NCI-H2171 (cell line): ENCODE measurements around the gene STXBP5.
"Not testable (repeated sequence)": the region's sequence is repeated elsewhere in the genome, so short reads cannot be mapped to it uniquely, and the experiment has no call there.

Experiments used
- DNase-seq: peaks from one replicate; lab custom pipeline; 2025; lab: John Stamatoyannopoulos, UW

Gene STXBP5

GRCh38 chr6:147246853-147247635 is 42.8 kb downstream of the STXBP5 start:
- no peak for DNase-seq

- no peak for DNase-seq
Observed at GRCh38 chr6:147248859-147249258, 44.6 kb downstream of the STXBP5 start.

- DNase-seq = no peak
Observed at GRCh38 chr6:147251072-147251471, 46.9 kb downstream of the STXBP5 start.

GRCh38 chr6:147254929-147255473 is 50.8 kb downstream of the STXBP5 start:
- not testable (repeated sequence) for DNase-seq

- no peak for DNase-seq
Observed at GRCh38 chr6:147255948-147256674, 51.9 kb downstream of the STXBP5 start.

GRCh38 chr6:147257760-147258159 is 53.5 kb downstream of the STXBP5 start:
- no peak for DNase-seq

- no peak for DNase-seq
Observed at GRCh38 chr6:147260091-147260490, 55.9 kb downstream of the STXBP5 start.

- DNase-seq = no peak
Observed at GRCh38 chr6:147262946-147263345, 58.7 kb downstream of the STXBP5 start.

GRCh38 chr6:147266821-147267220 is 62.6 kb downstream of the STXBP5 start:
- no peak for DNase-seq

- DNase-seq = no peak
Observed at GRCh38 chr6:147267658-147268057, 63.4 kb downstream of the STXBP5 start.

GRCh38 chr6:147268254-147268653 is 64.0 kb downstream of the STXBP5 start:
- DNase-seq = no peak

GRCh38 chr6:147274012-147274411 is 69.8 kb downstream of the STXBP5 start:
- no peak for DNase-seq

- no peak for DNase-seq
Observed at GRCh38 chr6:147274776-147275175, 70.6 kb downstream of the STXBP5 start.

- DNase-seq = no peak
Observed at GRCh38 chr6:147278891-147279290, 74.7 kb downstream of the STXBP5 start.

GRCh38 chr6:147279427-147279826 is 75.2 kb downstream of the STXBP5 start:
- no peak for DNase-seq

- DNase-seq = no peak
Observed at GRCh38 chr6:147281895-147282565, 77.8 kb downstream of the STXBP5 start.

- no peak for DNase-seq
Observed at GRCh38 chr6:147282566-147282959, 78.3 kb downstream of the STXBP5 start.

GRCh38 chr6:147283460-147283859 is 79.2 kb downstream of the STXBP5 start:
- DNase-seq = no peak

- peak; percentile 0 for DNase-seq
Observed at GRCh38 chr6:147285087-147285855, 81.1 kb downstream of the STXBP5 start.

GRCh38 chr6:147287869-147288271 is 83.7 kb downstream of the STXBP5 start:
- DNase-seq = no peak

GRCh38 chr6:147297124-147297523 is 92.9 kb downstream of the STXBP5 start:
- DNase-seq = no peak
